Erythroblast (primary cell): ENCODE measurements around the gene NRSN2.

Experiments used
- GATA1 ChIP-seq: IDR thresholded peaks from 2 replicates; pipeline ENCODE4 v1.6.1; 2011; ENCODE audit warnings: low read depth, mild to moderate bottlenecking, control low read depth, low read length, moderate library complexity
- POLR2A ChIP-seq: IDR thresholded peaks from 2 replicates; pipeline ENCODE4 v1.6.1; 2011; ENCODE audit warnings: mild to moderate bottlenecking, low read length

GRCh38 chr20:383889-384288 lies 37.0 kb downstream of the NRSN2 start:
- TF ChIP-seq POLR2A: no peak
- no peak for TF ChIP-seq GATA1
